Tibial nerve (tissue), 4 donors: ENCODE data around the gene CRYBA2.

Experiments used
- CTCF ChIP-seq, 5 experiments: fragments of 200-600 bp in 3 of 5; fragments of 450-650 bp in 2 of 5; sonication (generic) in 3 of 5; IDR thresholded peaks; one replicate each; pipeline ENCODE4 v1.5.1; 2016 to 2019; ENCODE audit warnings: antibody characterized with exemption in 5 of 5, mild to moderate bottlenecking in 3 of 5, moderate library complexity in 2 of 5
- EP300 ChIP-seq, 2 donors: sonication (generic); formaldehyde crosslinking; IDR thresholded peaks; one replicate each; pipeline ENCODE4 v1.6.1; 2017; ENCODE audit warnings: antibody characterized with exemption in 2 of 2, mild to moderate bottlenecking in 1 of 2

DNA sequence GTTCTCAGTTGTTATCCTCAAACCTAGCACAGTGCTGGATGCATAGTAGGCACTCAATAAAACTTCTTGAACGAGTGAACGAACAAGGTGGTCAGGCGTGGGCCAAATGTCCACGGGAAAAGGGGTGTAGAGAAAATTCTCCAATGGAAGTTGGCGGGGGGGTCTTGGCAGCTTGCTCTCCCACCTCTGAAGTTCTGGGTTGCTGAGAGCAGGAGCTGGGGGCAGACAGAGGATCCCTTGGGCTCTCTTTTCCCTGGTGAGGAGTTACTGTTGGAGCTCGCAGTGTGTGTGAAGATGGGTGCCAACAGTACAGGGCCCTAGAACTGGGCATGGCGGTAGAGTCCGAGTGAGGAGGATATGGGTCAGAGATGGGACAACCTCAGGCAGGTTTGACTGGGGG, 2.3 kb upstream of the CRYBA2 start:
- no peak for TF ChIP-seq CTCF (IDR thresholded peaks at IDR 0.05)
- no peak for TF ChIP-seq EP300 (IDR thresholded peaks at IDR 0.05)
